K562 (cell line): ENCODE measurements around the gene F13A1. TPM values are rescaled to one million over a fixed set of nuclear protein-coding genes. Genes with fewer than 3 reads are reported as not detected.

Experiments
- ATAC-seq: fragments of 200-7000 bp; cut with Tn5 transposase; 3 replicates; pipeline ENCODE4 v1.9.1; 2020; ENCODE audit warnings: moderate library complexity
- BruUV-seq: library from RNA; stranded (reverse); fragments of 400-500 nt; replicated peaks from 2 replicates; lab custom pipeline; 2021; lab: Mats Ljungman, UMichigan
- CTCF ChIA-PET: fragments of 300-600 bp; formaldehyde crosslinking; extraction: SDS; loops from one replicate; lab custom pipeline; 2021; ENCODE audit warnings: low intra/inter-chr PET ratio; lab: Yijun Ruan, JAX
- POLR2A ChIA-PET: fragments of 300-600, 350-650 bp; sonication (Branson Sonifier 250); formaldehyde crosslinking; extraction: SDS; loops from one replicate; lab custom pipeline; 2021; ENCODE audit warnings: antibody characterized with exemption, inconsistent platforms; lab: Yijun Ruan, JAX
- DNase-seq, 4 experiments: peaks; one replicate each; pipeline versions ENCODE4 v3.0.0 to v3.0.0-alpha.2; 2011 to 2018; ENCODE audit warnings: low spot score in 3 of 4, mixed read lengths in 3 of 4; ENCODE audit errors: extremely low read depth in 1 of 4
- FAIRE-seq: peaks from 2 replicates; lab custom pipeline; 2011; peaks lifted over from hg19 to GRCh38; lab: Jason Lieb, UNC
- H2AFZ ChIP-seq: 2 replicates; pipeline ENCODE4 v1.6.0; 2011; ENCODE audit warnings: low read depth, low read length, control low read depth, inconsistent platforms
- H3K27ac ChIP-seq: fragments of 200-600 bp; 3 replicates; pipeline ENCODE4 v1.8.0; 2011; ENCODE audit warnings: low read depth, mild to moderate bottlenecking, control low read depth, inconsistent platforms, low read length, moderate library complexity, mixed read lengths; ENCODE audit errors: extremely low read depth
- H3K27me3 ChIP-seq, 2 experiments: fragments of 300-600 bp in 1 of 2; 2 replicates in 1 of 2; 3 replicates in 1 of 2; pipeline versions ENCODE4 v1.6.0 to v1.8.0; 2011; ENCODE audit warnings: inconsistent platforms in 2 of 2, low read length in 2 of 2, mild to moderate bottlenecking in 1 of 2, mixed read lengths in 1 of 2, moderate library complexity in 1 of 2; ENCODE audit not compliant: control insufficient read depth in 2 of 2, insufficient read depth in 2 of 2
- H3K36me3 ChIP-seq: fragments of 300-600 bp; 3 replicates; pipeline ENCODE4 v1.8.0; 2011; ENCODE audit warnings: mild to moderate bottlenecking, low read length, inconsistent platforms; ENCODE audit not compliant: control insufficient read depth, insufficient read depth
- H3K4me1 ChIP-seq, 2 experiments: fragments of 200-600 bp in 1 of 2; replicated peaks in 1 of 2; 2 replicates in 1 of 2; 3 replicates in 1 of 2; pipeline versions ENCODE4 v1.5.1 to v1.8.0; 2011; ENCODE audit warnings: inconsistent platforms in 2 of 2, low read length in 2 of 2, mild to moderate bottlenecking in 1 of 2, mixed read lengths in 1 of 2, moderate library complexity in 1 of 2; ENCODE audit not compliant: control insufficient read depth in 2 of 2, insufficient read depth in 2 of 2
- H3K4me2 ChIP-seq: 2 replicates; pipeline ENCODE4 v1.6.1; 2011; ENCODE audit warnings: low read length, control low read depth, inconsistent platforms, mixed read lengths; ENCODE audit not compliant: insufficient read depth
- H3K4me3 ChIP-seq: fragments of 200-600 bp; sonication (generic), shearing (Covaris generic); 2 replicates; pipeline ENCODE4 v1.5.1; 2016; ENCODE audit warnings: control low read depth, inconsistent platforms
- H3K79me2 ChIP-seq: fragments of 200-600 bp; 3 replicates; pipeline ENCODE4 v1.8.0; 2011; ENCODE audit warnings: low read length, inconsistent platforms; ENCODE audit not compliant: control insufficient read depth, insufficient read depth
- H3K9ac ChIP-seq, 2 experiments: 2 replicates each; pipeline versions ENCODE4 v1.6.0 to v1.6.1; 2011; ENCODE audit warnings: low read depth in 2 of 2, low read length in 2 of 2, control low read depth in 1 of 2, inconsistent platforms in 1 of 2, mild to moderate bottlenecking in 1 of 2, mixed read lengths in 1 of 2; ENCODE audit not compliant: insufficient read depth in 1 of 2
- H3K9me1 ChIP-seq: one replicate; pipeline ENCODE4 v1.6.0; 2011; ENCODE audit warnings: inconsistent platforms, mild to moderate bottlenecking, low read length, moderate library complexity; ENCODE audit not compliant: control insufficient read depth, insufficient read depth
- H3K9me3 ChIP-seq: replicated peaks from 2 replicates; pipeline ENCODE4 v1.5.1; 2011; ENCODE audit warnings: low read depth, low read length, inconsistent platforms; ENCODE audit not compliant: control insufficient read depth, insufficient read depth
- H4K20me1 ChIP-seq: replicated peaks from 2 replicates; pipeline ENCODE4 v1.6.1; 2011; ENCODE audit warnings: low read length, inconsistent platforms, mixed read lengths; ENCODE audit not compliant: control insufficient read depth, insufficient read depth
- ARID1B ChIP-seq: fragments of 450-650 bp; IDR thresholded peaks from 2 replicates; pipeline ENCODE4 v1.6.1; 2016; ENCODE audit warnings: antibody characterized with exemption, mild to moderate bottlenecking, inconsistent platforms
- ARID2 ChIP-seq: fragments of 450-650 bp; IDR thresholded peaks from 2 replicates; pipeline ENCODE4 v1.6.1; 2017; ENCODE audit warnings: antibody characterized with exemption, mild to moderate bottlenecking
- ATF1 ChIP-seq, 2 experiments: fragments of 450-650 bp in 1 of 2; IDR thresholded peaks; 2 replicates each; pipeline ENCODE4 v1.6.1; 2016; ENCODE audit warnings: missing compliant biosample characterization in 1 of 2, missing genetic modification characterization in 1 of 2
- BRD9 ChIP-seq: fragments of 450-650 bp; IDR thresholded peaks from 2 replicates; pipeline ENCODE4 v1.6.1; 2018; ENCODE audit warnings: low read depth; ENCODE audit not compliant: partially characterized antibody
- CTCF ChIP-seq, 3 experiments: IDR thresholded peaks in 2 of 3; conservative IDR thresholded peaks in 1 of 3; 2 replicates each; pipeline ENCODE4 v1.5.1; 2011 to 2012; ENCODE audit warnings: low read length in 3 of 3, mild to moderate bottlenecking in 3 of 3, control low read depth in 2 of 3, improper control_type of control experiment in 1 of 3, inconsistent platforms in 1 of 3, low read depth in 1 of 3, mixed read lengths in 1 of 3, moderate library complexity in 1 of 3; ENCODE audit not compliant: insufficient read depth in 2 of 3
- GTF2F1 ChIP-seq: IDR thresholded peaks from 2 replicates; pipeline ENCODE4 v1.6.1; 2011; ENCODE audit warnings: low read depth, low read length, improper control_type of control experiment
- IRF9 ChIP-seq: fragments of 450-650 bp; IDR thresholded peaks from 2 replicates; pipeline ENCODE4 v1.6.1; 2016; ENCODE audit warnings: missing biosample characterization, missing genetic modification characterization
- LEF1 ChIP-seq: fragments of 450-650 bp; IDR thresholded peaks from 2 replicates; pipeline ENCODE4 v1.6.1; 2016; ENCODE audit warnings: mild to moderate bottlenecking
- MTA1 ChIP-seq: fragments of 450-650 bp; IDR thresholded peaks from 2 replicates; pipeline ENCODE4 v1.6.1; 2017; ENCODE audit warnings: borderline replicate concordance
- PREB ChIP-seq: sonication (generic); formaldehyde crosslinking; IDR thresholded peaks from 2 replicates; pipeline ENCODE4 v1.8.1; 2023; ENCODE audit warnings: mild to moderate bottlenecking, missing genetic modification reagents
- RAD21 ChIP-seq, 2 experiments: fragments of 250-450 bp in 1 of 2; fragments of 450-650 bp in 1 of 2; sonication (Bioruptor Pico) in 1 of 2; formaldehyde crosslinking in 1 of 2; IDR thresholded peaks in 1 of 2; conservative IDR thresholded peaks in 1 of 2; 2 replicates each; pipeline versions ENCODE4 v1.4.0 to v1.8.0; 2020 to 2022; ENCODE audit warnings: mild to moderate bottlenecking in 2 of 2, moderate library complexity in 1 of 2
- SAP30 ChIP-seq: fragments of 200-600 bp; sonication (generic); IDR thresholded peaks from 2 replicates; pipeline ENCODE4 v1.6.1; 2012; ENCODE audit warnings: borderline replicate concordance, low read depth, mild to moderate bottlenecking, moderate library complexity, low read length, control low read depth, inconsistent platforms; ENCODE audit not compliant: insufficient read depth, poor library complexity, severe bottlenecking
- SUPT5H ChIP-seq: fragments of 450-650 bp; IDR thresholded peaks from 2 replicates; pipeline ENCODE4 v1.6.1; 2016
- TAL1 ChIP-seq: fragments of 450-650 bp; IDR thresholded peaks from 2 replicates; pipeline ENCODE4 v1.6.1; 2016; ENCODE audit warnings: mild to moderate bottlenecking
- ZBTB8A ChIP-seq: fragments of 450-650 bp; IDR thresholded peaks from 2 replicates; pipeline ENCODE4 v1.6.1; 2018; ENCODE audit warnings: mild to moderate bottlenecking, moderate library complexity; ENCODE audit not compliant: partially characterized antibody
- ZNF277 ChIP-seq: fragments of 250-450 bp; sonication (Bioruptor Pico); IDR thresholded peaks from 2 replicates; pipeline ENCODE4 v1.8.0; 2022; ENCODE audit warnings: inconsistent platforms, mild to moderate bottlenecking, moderate library complexity, borderline replicate concordance
- ZNF778 ChIP-seq: fragments of 450-650 bp; formaldehyde crosslinking; IDR thresholded peaks from 2 replicates; pipeline ENCODE4 v1.4.0; 2020; ENCODE audit warnings: mild to moderate bottlenecking, moderate library complexity
- WGBS: fragments of 100-300 bp; shearing (Covaris generic); methylation state at CpG from one replicate; pipeline ENCODE4 v1.1.6; 2016; ENCODE audit warnings: low coverage, mixed read lengths; ENCODE audit not compliant: insufficient coverage; ENCODE audit errors: missing lambda C conversion rate; 5-methylcytosine and 5-hydroxymethylcytosine counted together
- in situ Hi-C: fragments of 300-500 bp; cut with MboI; formaldehyde crosslinking; loops from 4 replicates; pipeline ENCODE4 v1.15.0; 2018; ENCODE audit warnings: inconsistent platforms, mixed read lengths
- intact Hi-C: fragments of 100-400 bp; cut with micrococcal nuclease; formaldehyde crosslinking; loops from 2 replicates; pipeline ENCODE4 v1.14.2; 2022
- polyA plus RNA-seq, 8 experiments: library from polyadenylated mRNA; depleted of rRNA in 4 of 8; stranded (reverse) in 5 of 8; unstranded in 3 of 8; fragments of >200 nt; fragmentation: Nextera tagmentation in 2 of 8; fragmentation: Illumina TruSeq in 1 of 8; extraction: Ambion mirVana in 2 of 8; extraction: Trizol in 1 of 8; gene quantifications; 2 replicates each; pipeline versions ENCODE4 v1.2.1 to v1.2.3, GENCODE V29; 2011 to 2014; ENCODE audit warnings: inconsistent platforms in 1 of 8, missing spikeins in 1 of 8
- total RNA-seq, 7 experiments: library from RNA; depleted of rRNA in 6 of 7; stranded (reverse); fragments of >200 nt in 6 of 7; fragmentation: Illumina TruSeq in 2 of 7; extraction: Trizol in 2 of 7; gene quantifications; 2 replicates each; pipeline versions ENCODE4 v1.2.1 to v1.2.3, GENCODE V29; 2011 to 2021; ENCODE audit warnings: low replicate concordance in 1 of 7

Gene F13A1
- total and polyA plus RNA-seq, 9 of the 15 experiments (the other 6 are each of a cell fraction or from before 2014, with no cell fraction given): 0.33 TPM; not detected in 8

- TF ChIP-seq ARID2: no peak
- no peak for TF ChIP-seq TAL1
- no peak for TF ChIP-seq GTF2F1
- no peak for TF ChIP-seq ZBTB8A
- no peak for TF ChIP-seq LEF1
- TF ChIP-seq ZNF277: no peak
- no peak for TF ChIP-seq IRF9 (tag)
- TF ChIP-seq SAP30: no peak
- no peak for TF ChIP-seq ATF1 (CRISPR knock-in tag; IDR thresholded peaks at IDR 0.05)
- TF ChIP-seq ATF1 (tag; IDR thresholded peaks at IDR 0.05): no peak
- TF ChIP-seq BRD9: no peak
- no peak for TF ChIP-seq ZNF778 (CRISPR knock-in tag)
- no peak for TF ChIP-seq PREB (CRISPR knock-in tag)
- TF ChIP-seq CTCF (IDR thresholded peaks at IDR 0.05 in 2 of 3, conservative IDR thresholded peaks at IDR 0.05 in 1 of 3; ENCODE audit: insufficient read depth in 2 of 3, low read depth in 1 of 3, low read length in 3 of 3): peak; percentile 47 to 61 (median 56); a peak in 5 of 6 replicates
- TF ChIP-seq SUPT5H: no peak
- TF ChIP-seq MTA1: no peak
- TF ChIP-seq RAD21 (CRISPR knock-in tag; conservative IDR thresholded peaks at IDR 0.05 in 1 of 2, IDR thresholded peaks at IDR 0.05 in 1 of 2): peak; percentile 33 to 52; a peak in 2 of 4 replicates
- TF ChIP-seq ARID1B: no peak
- TF ChIP-seq, all 486 proteins: peak for 2
- no peaks in the 10 kb centered on the region for H3K9me1 ChIP-seq
- FAIRE-seq (peak; percentile 82), DNase-seq (peak in 2 of 4 experiments; percentile 30), ATAC-seq (peak; percentile 78)
- no peaks in the 10 kb centered on the region for H4K20me1 ChIP-seq
- in situ Hi-C loops: no loop called here
- intact Hi-C loops: loop anchor here (10.0 kb wide), 3 partner anchors 270 to 750 kb away; no protein-coding TSS in a partner anchor
- no peaks in the 10 kb centered on the region for H3K79me2 ChIP-seq
- no peak overlapping the region for H3K27ac ChIP-seq
- CTCF ChIA-PET: interaction anchor here (1.6 kb wide), 1 partner anchor 168 kb away, joined by 4 read pairs; no protein-coding TSS in a partner anchor
- POLR2A ChIA-PET: no interaction called here
- no TSS peak for BruUV-seq
- no peak overlapping the region for H3K4me3 ChIP-seq
- H3K4me1 ChIP-seq: no peaks in the 10 kb centered on the region
- H3K4me2 ChIP-seq: no peak overlapping the region
- no peak overlapping the region for H3K9ac ChIP-seq
- no peaks in the 10 kb centered on the region for H3K27me3 ChIP-seq
- H2AFZ ChIP-seq: no peak overlapping the region
- H3K36me3 ChIP-seq: no peaks in the 10 kb centered on the region
- 2% methylated on average over 6 of the region's 6 CpGs for WGBS
- H3K9me3 ChIP-seq: no peaks in the 10 kb centered on the region
Observed at GRCh38 chr6:6224933-6225486, 95.5 kb downstream of the F13A1 start.
